OCI-LY3 (cell line): ENCODE data around the gene NT5C3A.
"Not testable (repeated sequence)": the region's sequence is repeated elsewhere in the genome, so short reads cannot be mapped to it uniquely, and the experiment has no call there.

Source experiments
- CTCF ChIP-seq: fragments of 200-600, 300-600 bp; sonication (generic); IDR thresholded peaks from 2 replicates; pipeline ENCODE4 v1.5.1; 2014; ENCODE audit warnings: antibody characterized with exemption, low read length, low read depth
- EZH2phosphoT487 ChIP-seq: fragments of 200-600 bp; shearing (Covaris generic); IDR thresholded peaks from 2 replicates; pipeline ENCODE4 v1.6.1; 2018; ENCODE audit warnings: antibody characterized with exemption, mixed run types, low read depth

DNA sequence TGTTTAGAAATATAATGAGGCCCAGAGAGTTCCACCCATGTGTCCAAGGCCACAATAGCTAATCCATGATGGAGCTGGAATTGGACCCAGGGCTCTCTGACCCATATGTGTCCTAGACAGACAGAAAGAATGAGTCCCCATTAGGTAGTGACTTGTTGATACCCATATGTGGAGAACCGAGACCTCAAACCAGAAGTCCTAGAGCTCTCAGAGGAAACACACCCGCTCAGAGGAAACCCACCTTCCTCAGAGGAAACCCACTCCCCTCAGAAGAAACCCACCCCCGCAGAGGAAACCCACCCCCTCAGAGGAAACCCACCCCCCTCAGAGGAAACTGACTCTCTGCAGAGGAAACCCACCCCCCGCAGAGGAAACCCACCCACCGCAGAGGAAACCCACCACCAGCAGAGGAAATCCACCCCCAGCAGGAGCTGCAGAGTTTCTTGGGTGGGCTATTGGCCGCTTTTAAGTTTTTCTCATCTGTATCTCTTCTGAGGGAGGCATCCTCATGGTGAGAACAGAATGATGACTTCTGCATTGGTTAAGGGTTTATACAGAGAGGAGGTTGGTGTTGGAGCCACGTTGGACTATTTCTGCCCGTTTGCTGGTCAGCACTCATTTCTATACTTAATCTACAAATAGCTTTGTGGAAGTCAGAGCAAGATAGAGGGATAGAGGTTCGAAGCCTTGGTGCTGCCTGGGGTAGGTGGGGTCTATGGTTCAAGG lies 70.4 kb downstream of the NT5C3A start:
- TF ChIP-seq CTCF, EZH2phosphoT487: not testable (repeated sequence)
